ENCODE measurements around the gene LIF. TPM values are rescaled to one million over a fixed set of nuclear protein-coding genes. Genes with fewer than 3 reads are reported as not detected.
A peak's percentile ranks its signal among the peaks of the same experiment; 100 is the strongest.

LIF gene
- total and polyA plus RNA-seq, 4 donors = 0.08 to 0.10 (median 0.09) TPM; not detected in 1

DNA sequence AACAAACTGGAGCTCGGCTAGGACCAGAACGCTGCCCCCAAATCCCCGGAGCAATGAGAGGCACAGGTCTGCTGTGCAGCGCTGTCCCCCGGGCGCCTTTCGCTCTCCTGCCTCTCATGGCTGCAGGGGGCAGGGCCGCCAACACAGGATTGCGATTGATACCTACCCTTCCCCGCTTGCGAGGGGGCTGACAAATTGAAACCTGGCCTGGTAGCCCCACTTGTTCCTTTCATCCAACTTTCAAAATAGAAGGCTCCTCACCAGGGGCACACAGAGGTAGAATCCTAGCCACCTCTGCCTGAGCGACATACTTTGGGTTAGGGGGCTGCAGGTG lies 43.4 kb upstream of the LIF start:
- TF ChIP-seq ZBTB33 (IDR thresholded peaks at IDR 0.05) (no peak), JUND (IDR thresholded peaks at IDR 0.05) (no peak), REST (IDR thresholded peaks at IDR 0.05) (no peak), FOXA1 (IDR thresholded peaks at IDR 0.05) (no peak), MAX (IDR thresholded peaks at IDR 0.05) (no peak), ATF3 (IDR thresholded peaks at IDR 0.05) (no peak), TAF1 (conservative IDR thresholded peaks at IDR 0.05) (no peak), HNF4G (IDR thresholded peaks at IDR 0.05) (no peak), SP1 (IDR thresholded peaks at IDR 0.05) (no peak)
- DNase-seq (ENCODE audit: low spot score) = no peak
- peak overlapping the region; percentile 45 to 51 for H3K27ac ChIP-seq (ENCODE audit: low read depth in 1 of 2, low read length in 2 of 2)
- no peaks in the 10 kb centered on the region for H3K9me3 ChIP-seq (ENCODE audit: control insufficient read depth in 4 of 4, low read length in 3 of 4)
- peaks cover 8 to 44% (median 33%) of the 10 kb centered on the region in 4 donors for H3K4me1 ChIP-seq (ENCODE audit: control insufficient read depth in 4 of 4, insufficient read depth in 4 of 4, low read length in 3 of 4)
- H3K4me3 ChIP-seq (ENCODE audit: low read depth in 1 of 3, low read length in 3 of 3) = peak overlapping the region; percentile 16 to 57 (median 51)
- no peak overlapping the region for H3K9ac ChIP-seq (ENCODE audit: low read depth in 1 of 2, low read length in 2 of 2)
- H3K36me3 ChIP-seq (ENCODE audit: control insufficient read depth in 4 of 4, insufficient read depth in 3 of 4, low read depth in 1 of 4, low read length in 3 of 4) = peaks cover 6 to 34% (median 11%) of the 10 kb centered on the region in 4 donors
- no peaks in the 10 kb centered on the region for H3K27me3 ChIP-seq (ENCODE audit: control insufficient read depth in 4 of 4, insufficient read depth in 4 of 4, low read length in 3 of 4)
- 26% methylated on average over 12 of the region's 12 CpGs for WGBS

GRCh38 chr22:30289141-30289979 lies 42.8 kb upstream of the LIF start, which contains the start of gene CASTOR1:
Gene CASTOR1 (minus strand): TSS chr22:30289505. CDS start chr22:30289497, 8 bp downstream.
- Histone ChIP-seq H3K27ac (ENCODE audit: low read depth in 1 of 2, low read length in 2 of 2) (peak within 1 kb of the TSS; percentile 62 to 75), H3K9ac (ENCODE audit: low read depth in 1 of 2, low read length in 2 of 2) (peak within 1 kb of the TSS; percentile 60 to 77), H3K9me3 (ENCODE audit: control insufficient read depth in 4 of 4, low read length in 3 of 4) (no peaks in the 10 kb centered on the region), H3K4me3 (ENCODE audit: low read depth in 1 of 3, low read length in 3 of 3) (peak within 1 kb of the TSS; percentile 51 to 73 (median 66)), H3K36me3 (ENCODE audit: control insufficient read depth in 4 of 4, insufficient read depth in 3 of 4, low read depth in 1 of 4, low read length in 3 of 4) (peaks cover 4 to 30% (median 10%) of the 10 kb centered on the region in 4 donors), H3K4me1 (ENCODE audit: control insufficient read depth in 4 of 4, insufficient read depth in 4 of 4, low read length in 3 of 4) (peaks cover 8 to 44% (median 33%) of the 10 kb centered on the region in 4 donors), H3K27me3 (ENCODE audit: control insufficient read depth in 4 of 4, insufficient read depth in 4 of 4, low read length in 3 of 4) (no peaks in the 10 kb centered on the region)
- under 1% methylated on average over 85 of the region's 85 CpGs for WGBS
- peak; percentile 97 for DNase-seq (ENCODE audit: low spot score)
- TF ChIP-seq YY1 (IDR thresholded peaks at IDR 0.05) = peak; percentile 61
- TF ChIP-seq NR2F2 (IDR thresholded peaks at IDR 0.05) = no peak
- no peak for TF ChIP-seq HNF4A (conservative IDR thresholded peaks at IDR 0.05)
- no peak for TF ChIP-seq ATF3 (IDR thresholded peaks at IDR 0.05)
- TF ChIP-seq JUND (IDR thresholded peaks at IDR 0.05) = no peak
- TF ChIP-seq TAF1 (conservative IDR thresholded peaks at IDR 0.05) = no peak
- TF ChIP-seq RXRA (IDR thresholded peaks at IDR 0.05) = peak in 1 of 2 donors; percentile 6
- TF ChIP-seq CTCF (IDR thresholded peaks at IDR 0.05; ENCODE audit: low read depth, low read length, missing input control) = no peak
- TF ChIP-seq RAD21 (IDR thresholded peaks at IDR 0.05) = peak in 1 of 2 donors; percentile 19
- TF ChIP-seq REST (IDR thresholded peaks at IDR 0.05) = peak; percentile 44
- peak; percentile 76 for TF ChIP-seq SP1 (IDR thresholded peaks at IDR 0.05)
- TF ChIP-seq ZBTB33 (IDR thresholded peaks at IDR 0.05) = no peak
- TF ChIP-seq FOXA1 (IDR thresholded peaks at IDR 0.05) = no peak

Measured in liver (tissue), 9 donors.